ENCODE results near the gene GOLT1A.

- TF ChIP-seq BCL11A (IDR thresholded peaks at IDR 0.05; ENCODE audit: low read depth, low read length) (no peak), USF2 (IDR thresholded peaks at IDR 0.05; ENCODE audit: borderline replicate concordance, low read depth, low read length) (no peak), ZBED1 (IDR thresholded peaks at IDR 0.05; ENCODE audit: borderline replicate concordance) (no peak), REST (IDR thresholded peaks at IDR 0.05; ENCODE audit: low read depth, low read length) (no peak), POLR2A (IDR thresholded peaks at IDR 0.05; ENCODE audit: low read depth, low read length) (no peak), ATF3 (IDR thresholded peaks at IDR 0.05; ENCODE audit: borderline replicate concordance, extremely low read depth, low read depth, low read length) (no peak)
These were observed 15.1 kb downstream of the GOLT1A start for GRCh38 chr1:204198348-204199340.
